H9 (cell line): ENCODE results near the gene MRPL1. TPM values are rescaled to one million over a fixed set of nuclear protein-coding genes. Genes with fewer than 3 reads are reported as not detected.

Experiments
- DNase-seq: peaks from one replicate; pipeline ENCODE4 v3.0.0-alpha.2; 2017
- H2AFZ ChIP-seq: one replicate; pipeline ENCODE4 v1.6.1; 2013; ENCODE audit warnings: mild to moderate bottlenecking, low read length, control low read depth, moderate library complexity
- H2AK5ac ChIP-seq: 2 replicates; pipeline ENCODE4 v1.6.1; 2013; ENCODE audit warnings: low read length, control low read depth, mixed read lengths; ENCODE audit not compliant: insufficient read length
- H2BK120ac ChIP-seq: one replicate; pipeline ENCODE4 v1.6.1; 2013; ENCODE audit warnings: low read depth, mild to moderate bottlenecking, low read length, control low read depth, inconsistent platforms; ENCODE audit not compliant: poor library complexity, severe bottlenecking
- H2BK12ac ChIP-seq: 2 replicates; pipeline ENCODE4 v1.6.1; 2013; ENCODE audit warnings: low read length, control low read depth, mixed read lengths, low read depth; ENCODE audit not compliant: insufficient read length
- H2BK15ac ChIP-seq: 2 replicates; pipeline ENCODE4 v1.6.1; 2013; ENCODE audit warnings: low read depth, low read length, control low read depth
- H2BK20ac ChIP-seq: one replicate; pipeline ENCODE4 v1.6.1; 2013; ENCODE audit warnings: low read depth, mild to moderate bottlenecking, low read length, control low read depth, inconsistent platforms; ENCODE audit not compliant: poor library complexity, severe bottlenecking
- H2BK5ac ChIP-seq: 2 replicates; pipeline ENCODE4 v1.6.1; 2013; ENCODE audit warnings: low read length, control low read depth, mixed read lengths; ENCODE audit not compliant: insufficient read length
- H3K14ac ChIP-seq: 2 replicates; pipeline ENCODE4 v1.6.1; 2013; ENCODE audit warnings: low read length, control low read depth; ENCODE audit not compliant: insufficient read depth
- H3K18ac ChIP-seq: 2 replicates; pipeline ENCODE4 v1.6.1; 2013; ENCODE audit warnings: low read depth, mild to moderate bottlenecking, mixed read lengths, low read length, control low read depth; ENCODE audit not compliant: insufficient read length
- H3K23ac ChIP-seq: 2 replicates; pipeline ENCODE4 v1.6.1; 2013; ENCODE audit warnings: low read length, control low read depth, mixed read lengths, low read depth; ENCODE audit not compliant: insufficient read length
- H3K23me2 ChIP-seq: 2 replicates; pipeline ENCODE4 v1.6.1; 2013; ENCODE audit warnings: low read depth, mild to moderate bottlenecking, mixed read lengths, low read length, control low read depth; ENCODE audit not compliant: insufficient read length, poor library complexity, severe bottlenecking
- H3K27ac ChIP-seq: 2 replicates; pipeline ENCODE4 v1.5.1; 2013; ENCODE audit warnings: low read length, control low read depth, mixed read lengths, low read depth; ENCODE audit not compliant: insufficient read length
- H3K27me3 ChIP-seq: 2 replicates; pipeline ENCODE4 v1.6.1; 2013; ENCODE audit warnings: low read length, control low read depth, inconsistent platforms; ENCODE audit not compliant: insufficient read depth
- H3K4ac ChIP-seq: 2 replicates; pipeline ENCODE4 v1.6.1; 2013; ENCODE audit warnings: low read depth, mild to moderate bottlenecking, control low read depth, inconsistent platforms, low read length, moderate library complexity
- H3K4me1 ChIP-seq: 2 replicates; pipeline ENCODE4 v1.6.1; 2013; ENCODE audit warnings: low read length, control low read depth, inconsistent platforms; ENCODE audit not compliant: insufficient read depth
- H3K4me2 ChIP-seq: 2 replicates; pipeline ENCODE4 v1.6.1; 2013; ENCODE audit warnings: low read length, control low read depth, mixed read lengths; ENCODE audit not compliant: insufficient read length, insufficient read depth
- H3K56ac ChIP-seq: 2 replicates; pipeline ENCODE4 v1.6.1; 2013; ENCODE audit warnings: low read depth, mild to moderate bottlenecking, mixed read lengths, low read length, control low read depth; ENCODE audit not compliant: insufficient read length
- H3K79me1 ChIP-seq: 2 replicates; pipeline ENCODE4 v1.6.1; 2013; ENCODE audit warnings: low read depth, mild to moderate bottlenecking, moderate library complexity, low read length, control low read depth, inconsistent platforms; ENCODE audit not compliant: insufficient read depth, poor library complexity, severe bottlenecking
- H3K79me2 ChIP-seq: 2 replicates; pipeline ENCODE4 v1.6.1; 2013; ENCODE audit warnings: low read length, control low read depth, inconsistent platforms; ENCODE audit not compliant: insufficient read depth
- H3K9ac ChIP-seq: 2 replicates; pipeline ENCODE4 v1.6.1; 2013; ENCODE audit warnings: low read length, control low read depth, mixed read lengths; ENCODE audit not compliant: insufficient read length; ENCODE audit errors: extremely low read depth
- H3K9me3 ChIP-seq: one replicate; pipeline ENCODE4 v1.6.1; 2013; ENCODE audit warnings: low read depth, low read length, inconsistent platforms; ENCODE audit not compliant: control insufficient read depth
- H3T11ph ChIP-seq: one replicate; pipeline ENCODE4 v1.6.1; 2013; ENCODE audit warnings: mild to moderate bottlenecking, low read length, control low read depth, inconsistent platforms
- H4K20me1 ChIP-seq: one replicate; pipeline ENCODE4 v1.6.1; 2013; ENCODE audit not compliant: control insufficient read depth, insufficient read length, insufficient read depth
- H4K5ac ChIP-seq: 2 replicates; pipeline ENCODE4 v1.6.1; 2013; ENCODE audit warnings: low read depth, mild to moderate bottlenecking, mixed read lengths, low read length, control low read depth; ENCODE audit not compliant: insufficient read length
- H4K8ac ChIP-seq: replicated peaks from 2 replicates; pipeline ENCODE4 v1.6.1; 2013; ENCODE audit warnings: low read length, control low read depth, mixed read lengths, low read depth; ENCODE audit not compliant: insufficient read length
- H4K91ac ChIP-seq: 2 replicates; pipeline ENCODE4 v1.6.1; 2013; ENCODE audit warnings: low read depth, mild to moderate bottlenecking, moderate library complexity, mixed read lengths, low read length, control low read depth; ENCODE audit not compliant: insufficient read length
- H3K27ac Mint-ChIP-seq, 3 experiments: 2 replicates in 2 of 3; 3 replicates in 1 of 3; pipeline ENCODE4 v1.8.0; 2020 to 2021; ENCODE audit warnings: mixed read lengths in 3 of 3, mild to moderate bottlenecking in 1 of 3, moderate library complexity in 1 of 3
- H3K27me3 Mint-ChIP-seq: 2 replicates; pipeline ENCODE4 v1.8.0; 2021; ENCODE audit warnings: low read depth, mild to moderate bottlenecking, moderate library complexity, mixed read lengths
- H3K36me3 Mint-ChIP-seq, 3 experiments: 2 replicates in 2 of 3; 3 replicates in 1 of 3; pipeline ENCODE4 v1.8.0; 2020 to 2021; ENCODE audit warnings: low read depth in 3 of 3, mixed read lengths in 3 of 3; ENCODE audit not compliant: insufficient read depth in 1 of 3
- H3K4me1 Mint-ChIP-seq, 2 experiments: 2 replicates each; pipeline ENCODE4 v1.8.0; 2020; ENCODE audit warnings: mixed read lengths in 2 of 2
- H3K4me3 Mint-ChIP-seq, 2 experiments: 2 replicates in 1 of 2; 3 replicates in 1 of 2; pipeline ENCODE4 v1.8.0; 2020 to 2021; ENCODE audit warnings: mild to moderate bottlenecking in 2 of 2, mixed read lengths in 2 of 2, moderate library complexity in 1 of 2
- H3K9me3 Mint-ChIP-seq, 2 experiments: 2 replicates in 1 of 2; 3 replicates in 1 of 2; pipeline ENCODE4 v1.8.0; 2020; ENCODE audit warnings: mild to moderate bottlenecking in 2 of 2, mixed read lengths in 2 of 2, moderate library complexity in 1 of 2
- CTCF ChIP-seq: fragments of 200-600 bp; sonication (generic); conservative IDR thresholded peaks from 3 replicates; pipeline ENCODE4 v1.8.0; 2021; ENCODE audit warnings: antibody characterized with exemption, mild to moderate bottlenecking
- WGBS: extraction: QIAGEN DNeasy Blood & Tissue Kit; methylation state at CpG from one replicate; pipeline ENCODE4 v1.1.7; 2013; ENCODE audit warnings: missing lambda C conversion rate, low lambda C conversion rate, mixed read lengths; ENCODE audit not compliant: insufficient read length; ENCODE audit errors: extremely low coverage; 5-methylcytosine and 5-hydroxymethylcytosine counted together
- total RNA-seq: library from RNA; stranded (reverse); gene quantifications from 2 replicates; pipeline ENCODE4 v1.2.1, GENCODE V29; 2021

Gene MRPL1
- total RNA-seq, 1 experiment from 2014 or later: 39.0 TPM

GRCh38 chr4:77911842-77912450, 49.3 kb downstream of the MRPL1 start:
- Histone ChIP-seq H3K56ac (no peak overlapping the region), H3K18ac (no peak overlapping the region), H3K23ac (no peak overlapping the region), H3K14ac (no peak overlapping the region), H2BK120ac (no peak overlapping the region), H3K79me2 (no peaks in the 10 kb centered on the region), H4K8ac (no peak overlapping the region), H3K4me1 (no peaks in the 10 kb centered on the region), H3K9me3 (no peaks in the 10 kb centered on the region), H2BK15ac (no peak overlapping the region), H3K27ac (no peak overlapping the region), H3T11ph (no peak overlapping the region), H3K23me2 (no peaks in the 10 kb centered on the region), H3K27me3 (no peaks in the 10 kb centered on the region), H4K5ac (no peak overlapping the region), H4K20me1 (no peaks in the 10 kb centered on the region), H2BK12ac (no peak overlapping the region), H3K4me2 (no peak overlapping the region), H4K91ac (no peak overlapping the region), H3K4ac (no peak overlapping the region), H2AFZ (no peak overlapping the region), H3K79me1 (no peaks in the 10 kb centered on the region), H3K9ac (no peak overlapping the region), H2BK5ac (no peak overlapping the region), H2AK5ac (no peak overlapping the region), H2BK20ac (no peak overlapping the region)
- no peaks in the 10 kb centered on the region for H3K9me3 Mint-ChIP-seq
- DNase-seq: no peak
- H3K27ac Mint-ChIP-seq: no peak overlapping the region
- WGBS: no CpG with 5 or more reads among the region's 3 CpGs
- H3K4me1 Mint-ChIP-seq: no peaks in the 10 kb centered on the region
- no peak for TF ChIP-seq CTCF
- H3K4me3 Mint-ChIP-seq: no peak overlapping the region
- no peaks in the 10 kb centered on the region for H3K27me3 Mint-ChIP-seq
- H3K36me3 Mint-ChIP-seq: peaks cover 2 to 16% (median 6%) of the 10 kb centered on the region in 3 experiments; a peak in 4 of 7 replicates
